GM19025 (cell line): ENCODE data around the gene DLX2.

Experiments used
- ATAC-seq: cut with Tn5 transposase; IDR thresholded peaks from one replicate; pipeline ENCODE4 v1.9.1; 2021; ENCODE audit warnings: mild to moderate bottlenecking, low read depth, moderate library complexity; ENCODE audit not compliant: unreplicated experiment

Gene DLX2

DNA sequence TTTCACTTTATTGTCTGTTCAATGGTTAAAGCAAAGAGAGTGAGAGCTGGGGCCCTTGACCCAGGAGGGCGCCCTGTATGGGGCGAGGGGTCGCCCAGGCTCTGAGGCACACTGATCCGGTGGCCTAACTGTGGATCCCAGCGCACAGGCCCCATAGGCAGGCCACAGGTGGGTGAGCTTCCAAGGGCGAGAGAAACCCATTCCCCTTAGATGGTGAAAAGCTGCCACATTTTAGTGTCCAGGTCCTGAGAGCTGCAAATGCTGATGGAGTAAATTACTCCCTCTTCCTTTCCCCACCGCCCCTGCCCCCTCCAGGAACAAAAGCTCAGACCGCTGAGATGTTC lies 5.9 kb upstream of the DLX2 start:
- ATAC-seq, result no peak

DNA sequence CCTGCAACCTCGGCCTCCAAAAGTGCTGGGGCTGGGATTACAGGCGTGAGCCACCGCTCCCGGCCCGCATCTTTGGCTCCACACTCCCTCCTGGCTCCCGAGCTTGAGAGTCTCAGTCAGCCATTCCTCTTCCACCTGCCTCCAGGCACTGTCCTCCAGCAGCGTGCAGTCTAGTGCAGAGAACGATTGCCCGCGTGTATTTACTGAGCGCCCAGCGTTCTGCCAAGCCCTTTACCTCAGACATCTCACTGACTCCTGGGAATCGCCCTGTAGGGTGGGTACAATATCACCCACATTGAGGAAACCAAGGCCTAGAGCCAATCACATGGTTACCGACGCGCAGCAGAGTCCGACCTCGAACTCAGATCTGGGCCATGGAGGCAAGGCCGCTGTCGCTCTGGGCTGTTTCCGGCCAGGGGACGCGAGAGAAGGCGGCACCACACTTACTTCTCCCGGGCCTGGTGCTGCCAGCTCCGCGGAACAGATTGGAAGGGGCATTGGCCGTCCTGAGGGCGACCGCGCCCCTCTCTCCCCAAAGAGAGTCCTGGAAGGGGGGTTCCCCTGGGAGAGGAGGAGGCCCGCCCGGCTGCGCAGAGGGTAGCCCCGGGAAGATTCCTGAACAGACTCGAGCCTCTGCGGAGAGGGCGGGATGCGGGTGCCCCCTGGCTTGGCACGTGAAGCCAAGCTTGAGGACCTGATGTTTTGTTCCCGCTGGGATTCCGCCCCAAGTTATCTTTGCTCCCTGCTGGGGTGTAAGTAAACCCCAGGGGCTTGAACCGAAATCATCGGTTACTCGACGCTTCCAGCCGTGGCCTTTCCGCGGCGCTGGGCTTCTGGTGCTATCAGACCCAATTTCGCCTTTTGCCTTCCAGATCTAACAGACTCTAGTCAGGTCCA lies 5.2 kb upstream of the DLX2 start:
- ATAC-seq, result no peak

DNA sequence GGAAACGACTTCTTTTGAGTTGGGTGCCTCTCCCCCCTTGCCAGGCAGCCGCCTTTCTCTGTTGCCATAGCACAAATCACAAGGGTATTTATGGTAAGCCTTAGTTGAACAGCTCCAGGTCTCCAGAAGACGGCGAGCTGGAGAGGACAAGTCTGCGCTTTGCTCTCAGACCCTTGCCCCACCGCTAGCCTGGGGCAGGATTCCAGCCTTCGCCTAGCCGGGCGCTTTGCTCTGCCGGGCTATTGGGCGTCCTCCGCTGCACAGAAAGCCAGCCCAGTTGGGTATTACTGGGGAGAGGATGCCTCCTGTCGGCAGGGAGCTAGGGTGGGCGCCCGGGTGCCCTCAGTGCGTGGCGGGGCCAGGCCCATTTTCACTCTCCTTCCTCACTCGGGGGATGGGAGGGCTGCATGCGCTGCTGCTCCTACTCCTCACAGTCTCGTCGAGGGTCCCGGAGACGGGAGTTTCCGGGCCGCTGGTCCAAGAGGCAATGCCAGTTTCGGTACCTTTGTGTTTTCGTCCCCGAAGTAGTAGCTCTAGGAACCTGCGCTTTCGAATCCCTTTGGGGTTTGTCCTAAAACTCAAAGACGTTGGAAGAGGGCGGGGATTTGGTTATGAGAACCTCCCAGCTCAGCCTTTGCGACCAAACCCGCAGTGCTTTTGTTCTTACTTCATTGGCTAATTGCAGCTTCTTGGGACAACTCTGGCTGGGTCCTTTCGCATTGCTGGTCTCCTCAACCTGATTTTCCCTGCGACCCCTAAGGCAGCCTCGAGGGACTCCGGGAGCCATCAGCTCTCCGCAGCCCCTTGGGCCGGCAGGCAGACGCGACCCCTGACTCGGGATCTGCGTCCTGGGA lies 3.6 kb upstream of the DLX2 start:
- no peak for ATAC-seq

DNA sequence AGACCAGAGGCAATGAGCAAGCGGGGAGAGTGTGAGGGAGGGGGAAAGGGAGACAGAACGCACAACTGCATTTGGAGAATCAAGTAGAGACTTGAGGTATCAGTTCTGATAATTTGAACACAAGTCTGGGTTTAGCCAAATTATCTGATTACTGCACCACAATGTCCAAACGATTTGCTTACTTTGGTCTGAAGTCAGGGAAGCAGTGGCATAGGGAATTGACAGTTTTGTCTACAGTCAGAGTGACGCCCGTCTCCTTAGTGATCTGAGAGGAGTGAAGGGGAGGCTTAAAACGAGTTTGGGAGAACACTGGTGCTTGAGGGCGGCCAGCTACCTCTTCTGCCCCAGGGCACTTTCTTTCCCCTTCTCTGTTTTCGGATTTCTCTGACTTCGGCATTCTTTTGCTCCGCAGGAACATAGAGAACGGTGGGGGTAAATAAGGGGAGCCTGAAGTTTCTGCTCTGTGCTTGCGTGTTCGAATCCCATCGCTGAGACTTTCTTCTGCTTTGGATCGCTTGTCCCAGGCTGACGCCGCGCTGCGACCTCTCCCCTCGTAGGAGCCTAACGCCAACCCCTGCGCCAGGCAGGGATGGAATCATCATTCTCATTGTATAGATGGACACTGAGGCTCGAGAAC lies 2.9 kb upstream of the DLX2 start:
- no peak for ATAC-seq

DNA sequence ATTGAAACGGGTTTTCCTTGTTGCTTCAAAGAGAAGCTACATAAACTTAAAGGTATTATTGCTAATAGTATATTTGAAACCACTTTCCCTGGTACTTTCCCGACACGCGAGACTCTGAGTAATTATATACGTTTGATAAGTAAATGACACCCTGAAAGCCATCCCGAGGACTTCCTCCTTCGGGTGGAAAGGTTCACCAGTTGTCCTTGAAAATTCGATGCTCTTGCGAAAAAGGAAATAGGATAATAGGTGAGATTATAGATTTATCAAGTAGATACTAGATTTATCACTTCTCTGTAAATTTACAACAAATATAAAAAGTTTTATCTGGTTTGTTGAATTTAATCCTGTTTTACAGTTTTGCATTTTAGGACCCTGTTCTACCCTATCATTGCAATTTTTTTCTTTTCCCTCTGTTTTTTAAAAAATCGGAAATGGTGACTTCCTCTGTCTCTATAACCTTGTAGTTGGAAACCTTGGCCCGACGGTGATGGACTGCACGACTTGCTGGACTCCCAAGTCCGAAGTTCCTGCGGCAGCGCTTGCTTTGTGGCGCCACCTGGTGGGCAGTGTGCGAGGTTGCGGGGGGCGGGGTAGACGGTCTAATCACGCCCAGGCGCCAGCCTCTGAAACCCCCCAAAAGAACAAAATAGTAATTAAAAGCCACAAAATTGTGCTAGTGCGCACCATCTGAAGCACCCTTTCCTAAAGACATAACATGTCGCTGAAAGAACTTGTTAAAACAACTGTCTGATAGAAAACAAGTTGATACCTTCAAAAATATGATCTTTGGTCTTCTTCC lies 972 bp upstream of the DLX2 start:
- no peak for ATAC-seq

DNA sequence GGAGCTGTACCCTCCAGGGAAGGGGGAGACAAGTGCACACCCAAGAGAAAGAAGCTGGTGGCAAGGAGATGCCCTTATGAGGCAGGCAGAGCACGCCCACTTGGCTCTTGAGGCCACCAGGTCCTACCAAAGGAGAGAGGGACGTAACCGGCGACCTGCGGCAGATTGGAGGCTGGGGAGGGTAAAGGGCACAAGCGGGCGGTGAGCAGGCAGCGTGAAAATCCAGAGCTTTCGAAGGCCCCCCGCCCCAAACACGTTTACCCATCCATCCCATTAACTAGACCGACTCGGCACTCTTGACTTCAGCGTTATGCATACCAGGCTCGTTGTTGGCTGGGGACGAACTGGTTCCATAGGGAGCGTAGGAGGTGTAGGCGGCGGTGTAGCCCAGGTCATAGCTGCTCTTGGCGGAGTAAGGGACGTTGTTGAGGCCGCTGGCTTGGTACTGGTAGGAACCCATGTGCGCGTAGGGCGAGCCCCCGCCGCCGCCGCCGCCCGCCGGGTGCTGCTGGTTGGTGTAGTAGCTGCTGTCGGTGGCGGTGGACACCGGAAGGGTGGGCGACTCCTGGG lies 794 bp downstream of the DLX2 start:
- ATAC-seq, result no peak

DNA sequence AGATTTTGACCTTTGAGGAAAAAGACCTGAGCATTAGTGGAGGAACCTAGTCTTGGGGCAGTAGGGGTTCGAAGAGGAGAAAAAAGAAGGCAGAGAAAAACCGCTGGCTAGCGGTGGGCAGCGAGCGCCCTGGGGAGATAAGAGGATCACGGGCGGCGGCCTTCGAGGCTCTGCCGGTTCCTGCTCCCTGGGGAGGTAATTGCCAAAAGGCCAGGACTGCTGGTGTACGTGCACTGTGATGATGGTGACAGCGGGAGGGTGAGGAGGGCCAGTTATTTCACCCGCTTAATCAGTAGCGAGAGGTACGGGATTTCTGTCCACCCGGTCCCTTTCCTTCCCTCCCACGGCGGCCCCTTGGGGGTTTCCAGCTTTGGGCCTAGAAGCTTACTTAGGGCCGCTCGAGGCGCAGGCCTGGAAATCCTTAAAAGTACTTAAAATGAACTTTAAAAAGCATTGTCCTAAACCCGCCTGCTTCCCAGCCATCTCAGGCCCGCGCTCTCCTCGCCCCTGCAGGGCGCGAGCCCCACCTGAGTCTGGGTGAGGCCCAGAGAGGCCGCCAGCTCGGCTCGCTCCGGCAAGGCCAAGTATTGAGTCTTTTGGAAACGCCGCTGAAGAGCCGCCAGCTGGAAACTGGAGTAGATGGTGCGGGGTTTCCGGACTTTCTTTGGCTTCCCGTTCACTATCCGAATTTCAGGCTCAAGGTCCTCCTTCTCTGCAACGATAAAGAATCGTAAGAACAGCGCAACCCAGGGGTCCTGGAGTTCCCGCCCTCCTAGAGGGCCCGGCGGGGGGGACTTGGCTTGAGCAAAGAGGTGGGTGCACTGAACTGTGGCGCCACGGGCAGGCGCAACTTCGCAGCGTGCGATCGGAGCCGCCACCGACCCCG lies 1.5 kb downstream of the DLX2 start:
- ATAC-seq, result no peak

DNA sequence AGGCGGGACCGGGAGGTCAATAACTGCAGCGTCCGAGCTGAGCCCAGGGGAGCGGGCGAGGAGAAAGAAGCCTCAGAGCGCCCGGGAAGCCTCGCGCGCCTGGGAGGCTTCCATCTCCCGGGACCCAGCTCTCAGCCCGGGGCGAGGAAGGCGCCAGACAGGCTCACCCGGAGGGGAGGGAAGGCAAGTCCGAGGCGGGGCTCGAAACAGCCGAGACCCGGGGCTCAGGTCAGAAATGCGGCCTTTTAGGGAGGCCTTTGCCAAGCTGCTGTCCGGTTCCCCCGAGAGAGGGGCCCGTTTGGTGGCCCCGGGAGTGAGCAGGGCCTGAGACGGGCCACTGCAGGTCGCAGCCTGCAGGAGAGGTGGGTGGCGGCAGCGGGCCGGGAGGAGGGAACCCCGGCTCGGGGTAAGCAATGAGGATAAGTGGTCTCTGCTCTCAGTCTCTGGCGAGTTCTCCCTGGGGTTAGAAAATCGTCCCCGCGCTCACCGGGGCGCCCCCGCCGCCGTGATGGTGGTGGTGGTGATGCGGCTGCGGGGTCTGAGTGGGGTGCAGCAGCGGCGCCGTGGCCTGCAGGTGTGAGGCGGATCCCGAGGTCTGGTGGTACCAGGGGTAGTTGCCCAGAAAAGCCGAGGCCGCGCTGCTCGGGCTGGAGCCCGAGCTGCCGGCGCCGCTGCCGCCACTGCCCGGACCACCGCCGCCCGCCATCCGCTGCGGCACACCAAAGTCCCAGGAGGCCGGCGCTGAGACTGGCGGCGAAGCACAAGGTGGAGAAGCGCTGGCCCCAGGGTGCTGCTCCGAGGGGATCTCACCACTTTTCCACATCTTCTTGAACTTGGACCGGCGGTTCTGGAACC lies 2.4 kb downstream of the DLX2 start:
- ATAC-seq, result no peak

DNA sequence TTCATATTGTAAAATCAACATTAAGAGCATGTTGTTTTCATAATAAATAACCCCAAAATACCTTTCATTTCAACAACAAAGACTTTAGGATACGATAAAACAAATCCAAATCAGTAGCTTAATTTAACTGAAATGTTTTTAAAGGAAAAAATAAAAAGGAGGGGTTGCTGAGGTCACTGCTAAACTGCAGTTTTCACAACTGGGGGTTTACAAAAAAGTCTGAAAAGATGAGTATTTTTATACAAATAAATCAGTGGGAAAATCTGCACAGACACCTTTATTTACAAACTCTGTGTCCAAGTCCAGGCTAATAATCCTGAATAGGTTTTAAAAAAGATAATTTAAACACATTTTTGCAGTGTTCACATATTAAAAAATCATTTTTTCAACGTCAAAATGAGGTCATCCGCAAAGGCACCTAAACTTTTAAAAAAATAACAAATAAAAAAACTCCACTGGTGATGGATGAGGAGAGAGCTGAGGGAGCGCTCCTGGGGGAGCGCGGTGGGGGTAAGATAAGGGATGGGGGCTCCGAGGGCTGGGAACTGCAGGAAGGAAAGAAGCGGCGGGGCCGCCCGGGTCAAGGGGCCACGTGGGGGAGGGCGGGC lies 3.1 kb downstream of the DLX2 start:
- ATAC-seq, result no peak

DNA sequence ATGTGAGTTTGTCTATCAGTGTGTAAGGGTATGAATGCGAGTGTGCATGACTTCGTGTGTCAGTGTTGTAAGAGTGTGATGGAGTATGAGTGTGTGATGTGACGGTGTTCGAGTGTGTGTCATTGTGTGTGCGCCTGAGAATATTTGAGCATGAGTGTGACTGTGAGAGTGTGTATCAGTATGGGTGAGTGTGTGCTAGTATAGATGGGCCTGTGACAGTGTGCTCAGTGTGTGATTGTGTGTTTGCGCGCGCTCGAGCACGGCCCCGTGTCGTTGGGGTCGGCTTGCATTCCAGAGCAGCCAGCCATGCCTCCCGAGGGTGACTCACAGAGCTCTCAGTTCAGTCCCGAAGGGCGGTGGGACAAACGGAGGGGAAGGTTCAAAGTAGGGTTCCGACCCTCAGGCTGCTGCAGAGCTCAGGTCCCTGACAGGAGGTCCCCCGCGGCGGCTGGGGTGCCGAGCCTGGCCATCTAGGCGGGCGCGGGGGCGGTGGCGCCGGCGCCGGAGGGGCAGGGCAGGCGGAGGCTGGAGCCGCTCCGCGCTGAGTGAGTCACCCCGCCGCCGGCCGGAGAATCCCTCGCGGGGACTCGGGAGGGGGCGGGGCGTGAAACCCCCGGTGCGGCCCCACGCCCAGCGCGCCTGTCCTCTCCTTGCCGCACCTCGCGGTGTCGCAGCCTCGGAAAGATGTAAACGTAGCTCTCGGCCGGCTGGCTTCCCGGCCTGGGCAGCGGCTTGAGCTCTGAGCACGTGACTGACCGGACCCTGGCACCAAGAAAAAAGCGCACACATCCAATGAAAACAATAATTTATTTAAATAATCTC lies 3.8 kb downstream of the DLX2 start:
- no peak for ATAC-seq

DNA sequence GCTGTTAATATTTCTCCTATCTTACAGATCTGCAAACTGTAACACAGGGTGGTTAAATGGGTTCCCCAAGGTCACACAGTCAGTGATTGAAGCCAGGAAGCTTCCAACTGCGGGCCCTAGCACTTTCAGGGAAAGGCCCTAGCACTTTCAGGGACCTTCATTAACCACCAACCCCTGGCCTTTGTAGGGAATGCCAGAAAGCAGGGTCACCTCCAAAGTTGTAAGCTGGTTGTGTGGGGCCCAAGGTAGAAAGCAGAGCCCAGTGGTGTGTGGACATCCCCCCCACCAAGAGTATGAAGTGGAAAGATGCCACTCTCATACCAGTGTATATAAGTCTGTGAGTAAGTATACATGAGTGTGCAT lies 4.4 kb downstream of the DLX2 start:
- ATAC-seq, result no peak

DNA sequence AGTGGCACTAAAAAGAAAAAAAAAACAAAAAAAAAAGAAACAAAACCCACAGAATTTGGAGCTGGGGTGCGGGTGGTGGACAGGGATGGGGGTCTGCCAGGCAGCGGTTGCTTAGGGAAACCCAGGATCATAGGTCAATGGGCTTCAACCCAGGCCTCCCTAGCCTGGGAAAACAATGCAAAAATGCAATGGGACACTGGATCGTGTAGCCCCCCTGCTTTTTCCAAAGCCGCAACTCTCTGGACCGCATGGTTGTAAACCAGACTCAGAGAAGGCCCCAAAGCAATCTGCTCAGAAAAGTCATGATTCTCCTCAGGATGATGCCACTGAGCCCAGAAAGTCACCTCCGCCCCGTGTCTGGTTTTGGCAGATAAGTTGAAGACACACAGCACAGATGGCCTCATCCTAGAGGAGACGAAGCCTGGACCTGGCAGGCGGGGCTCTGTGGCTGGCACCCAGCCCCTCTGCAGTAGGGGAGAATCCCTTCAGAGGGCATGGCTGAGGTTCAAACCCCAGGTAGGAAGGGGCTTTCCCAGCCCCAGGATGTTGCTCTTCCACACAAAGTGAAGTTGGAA lies 5.1 kb downstream of the DLX2 start:
- no peak for ATAC-seq

DNA sequence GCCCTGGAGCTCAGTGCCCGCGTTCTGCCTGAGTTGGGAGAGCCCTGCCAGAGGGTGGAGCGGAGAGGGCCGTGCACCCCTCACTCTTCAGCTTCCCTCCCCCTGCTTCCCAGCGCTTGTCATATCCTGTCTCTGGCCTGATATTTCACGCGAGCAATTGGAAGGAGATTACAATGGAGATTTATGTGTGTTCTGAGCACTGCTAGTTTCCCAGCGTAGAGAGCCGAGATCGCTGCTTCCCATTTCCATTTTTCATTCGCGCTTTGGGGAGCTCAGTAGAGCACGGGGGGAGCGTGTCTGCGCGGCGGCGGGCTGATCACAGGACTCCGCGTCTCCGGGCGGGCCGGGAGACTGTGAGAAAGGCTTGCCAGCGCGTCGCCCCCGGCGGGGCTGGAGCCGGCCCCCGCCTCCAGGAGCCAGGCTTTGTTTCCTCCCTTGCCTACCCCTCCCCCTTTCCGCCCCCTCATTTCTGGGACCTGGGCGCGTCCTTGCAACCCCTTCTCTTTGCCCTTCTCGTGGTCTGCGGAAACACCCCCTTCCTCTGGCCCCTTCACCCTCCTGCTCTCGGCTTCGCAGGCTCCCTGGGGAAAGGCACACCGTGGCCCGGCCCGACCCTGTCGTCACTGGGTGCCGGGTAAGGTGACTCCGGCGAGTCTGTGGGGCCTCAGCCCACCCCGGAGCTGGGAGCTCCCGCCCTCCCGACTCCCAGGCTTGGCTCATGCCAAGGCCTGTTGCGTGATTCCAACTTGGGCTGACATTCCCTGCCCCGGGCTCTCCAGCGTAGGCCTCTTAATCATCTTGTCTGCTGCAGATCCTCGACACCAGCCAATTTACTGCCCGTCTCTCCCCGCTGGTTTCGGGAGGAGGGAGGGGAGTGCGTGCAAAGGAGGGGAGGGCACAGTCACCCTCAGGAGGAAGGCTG lies 5.8 kb downstream of the DLX2 start:
- ATAC-seq, result no peak

DNA sequence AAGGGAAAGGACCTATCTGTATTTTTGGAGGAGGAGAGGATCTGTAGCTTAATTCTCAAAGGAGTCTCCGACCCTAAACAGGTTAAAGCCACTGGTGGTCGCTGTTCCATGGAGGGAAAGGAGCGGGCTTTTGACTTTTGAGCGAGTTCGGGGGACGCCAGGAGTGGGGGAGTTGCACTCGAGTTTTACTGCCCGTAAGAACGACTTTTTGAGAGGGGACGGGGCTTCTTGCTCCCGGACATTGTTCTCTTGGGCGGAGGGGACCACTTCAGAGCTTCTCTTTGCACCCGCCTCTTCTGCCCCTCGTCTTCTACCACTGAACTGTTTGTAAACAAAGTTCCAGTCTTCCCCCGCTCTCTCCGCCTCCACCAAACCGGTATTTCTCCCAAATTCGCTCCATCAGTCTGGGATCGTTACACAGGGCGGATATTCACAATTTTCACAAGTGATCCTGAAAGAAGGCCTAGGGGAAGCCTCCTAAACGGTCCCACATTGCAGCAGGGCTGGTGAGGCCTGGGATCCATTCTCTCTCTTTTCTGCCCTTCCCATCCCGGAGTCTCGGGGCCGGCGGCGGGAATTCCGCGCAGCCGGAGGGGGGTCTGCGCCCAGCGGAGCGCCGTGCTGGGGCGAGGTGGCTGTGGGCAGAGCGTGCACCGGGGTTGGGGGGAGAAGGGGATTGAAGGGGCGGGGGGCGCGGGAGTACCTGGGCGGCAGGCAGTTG lies 6.6 kb downstream of the DLX2 start:
- no peak for ATAC-seq
